ENCODE measurements around the gene RNF141. TPM values are rescaled to one million over a fixed set of nuclear protein-coding genes. Genes with fewer than 3 reads are reported as not detected.

RNF141 gene
- total and polyA plus RNA-seq, 10 of the 15 experiments (the other 5 are each of a cell fraction or from before 2014, with no cell fraction given), result 7.6 to 36.8 (median 13.6) TPM

DNA sequence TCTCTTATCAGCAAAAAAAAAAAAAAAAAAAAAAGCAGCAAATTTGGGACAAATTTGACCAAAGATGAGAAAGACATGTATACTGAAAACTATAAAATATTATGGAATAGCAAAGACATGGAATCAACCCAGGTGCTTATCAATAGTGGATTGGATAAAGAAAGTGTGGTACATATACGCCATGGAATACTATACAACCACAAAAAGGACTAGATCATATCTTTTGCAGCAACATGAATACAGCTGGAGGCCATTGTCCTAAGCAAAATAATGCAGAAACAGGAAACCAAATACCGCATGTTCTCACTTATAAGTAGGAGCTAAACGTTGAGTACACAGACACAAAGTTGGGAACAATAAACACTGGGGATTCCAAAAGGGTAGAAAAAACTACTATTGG, 1.8 kb upstream of the RNF141 start:
- no peaks in the 10 kb centered on the region for H4K20me1 ChIP-seq (ENCODE audit: control insufficient read depth, insufficient read depth)
- SMC1A ChIA-PET (ENCODE audit: uncharacterized antibody, unreplicated experiment), result interaction anchor here (0.7 to 4.9 kb wide), 4 partner anchors 10 to 305 kb away, joined by 4 to 25 read pairs (median 6); no protein-coding TSS in a partner anchor
- in situ Hi-C loops (cut with MboI) (no loop called here), intact Hi-C loops (cut with micrococcal nuclease; ENCODE audit: unreplicated experiment) (loop anchor here (5.0 kb wide), 1 partner anchor 85 kb away; the partner anchor contains the start of gene AMPD3)
- no peaks in the 10 kb centered on the region; the same call in 2 of the 3 replicates for H3K9me3 ChIP-seq (replicated peaks; ENCODE audit: control insufficient read depth, insufficient read depth, low read length)
- no peak overlapping the region for H3K27ac ChIP-seq (ENCODE audit: control insufficient read depth, insufficient read depth)
- no peaks in the 10 kb centered on the region for H3K79me2 ChIP-seq (ENCODE audit: control insufficient read depth, insufficient read depth, low read length)
- TF ChIP-seq PAX5 (IDR thresholded peaks at IDR 0.05; ENCODE audit: borderline replicate concordance, low read depth, low read length) (no peak), ZNF274 (IDR thresholded peaks at IDR 0.05; ENCODE audit: insufficient read depth, insufficient read length) (no peak)
- H3K27me3 ChIP-seq (replicated peaks in 1 of 2; ENCODE audit: control insufficient read depth in 2 of 2, insufficient read depth in 2 of 2, low read length in 1 of 2), result peaks cover 0 to 5% of the 10 kb centered on the region in 2 experiments; a peak in 1 of 4 replicates
- no peaks in the 10 kb centered on the region for H3K36me3 ChIP-seq (ENCODE audit: control insufficient read depth in 2 of 2, insufficient read depth in 2 of 2, low read length in 1 of 2)
- RAD21 ChIA-PET (ENCODE audit: unreplicated experiment), result no interaction called here
- BruUV-seq (replicated peaks), result no TSS peak
- H3K9ac ChIP-seq (ENCODE audit: control insufficient read depth, insufficient read depth, low read length), result no peak overlapping the region
- H3K4me3 ChIP-seq, result no peak overlapping the region
- no peak for DNase-seq (ENCODE audit: low read depth, low spot score)
- POLR2A ChIA-PET, result no interaction called here
- no peak overlapping the region for H2AFZ ChIP-seq (ENCODE audit: control insufficient read depth, low read depth, low read length)
- WGBS (ENCODE audit: insufficient coverage, insufficient replicate concordance, low lambda C conversion rate, missing lambda C conversion rate), result 31% methylated on average over 3 of the region's 3 CpGs
- FAIRE-seq, result no peak
- no peak overlapping the region for H3K4me2 ChIP-seq (ENCODE audit: control insufficient read depth, insufficient read depth)
- ATAC-seq, result no peak
- CTCF ChIA-PET, result interaction anchor here (1.2 to 3.5 kb wide), 9 partner anchors 22 to 181 kb away, joined by 3 to 36 read pairs (median 9); partner anchors contain the start of gene AMPD3
- H3K4me1 ChIP-seq (ENCODE audit: control insufficient read depth, insufficient read depth, low read length), result peaks cover 5% of the 10 kb centered on the region

DNA sequence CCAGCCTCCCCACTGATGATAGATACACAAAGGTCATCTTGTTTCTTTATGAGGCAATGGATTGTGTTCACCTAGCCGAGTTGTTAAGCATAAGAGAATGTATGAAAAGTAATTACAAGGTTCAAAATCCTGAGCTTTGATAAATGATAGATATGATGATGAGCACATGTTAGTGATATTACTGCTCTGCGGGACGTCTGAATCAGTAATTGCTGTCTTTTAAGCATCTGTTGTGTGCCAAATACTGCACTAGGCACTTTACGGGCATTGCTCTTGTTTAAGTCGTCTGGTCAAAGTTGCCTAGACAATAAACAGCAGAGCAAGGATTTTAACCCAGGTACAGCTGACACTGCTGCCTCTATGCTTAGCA, 559 bp upstream of the RNF141 start:
- SMC1A ChIA-PET (ENCODE audit: uncharacterized antibody, unreplicated experiment), result interaction anchor here (0.6 to 4.9 kb wide), 18 partner anchors 8 to 195 kb away, joined by 3 to 25 read pairs (median 5); no protein-coding TSS in a partner anchor

More for the DNA sequence above, 559 bp upstream of the RNF141 start:
- TF ChIP-seq POLR2A (IDR thresholded peaks at IDR 0.05; ENCODE audit: low read depth, low read length) (no peak), NFXL1 (IDR thresholded peaks at IDR 0.05; ENCODE audit: borderline replicate concordance) (no peak), IRF4 (IDR thresholded peaks at IDR 0.05; ENCODE audit: low read depth, low read length) (no peak), ZNF207 (IDR thresholded peaks at IDR 0.05; ENCODE audit: borderline replicate concordance) (no peak), JUNB (IDR thresholded peaks at IDR 0.05) (no peak), ETV6 (conservative IDR thresholded peaks at IDR 0.05 in 1 of 2, IDR thresholded peaks at IDR 0.05 in 1 of 2; ENCODE audit: borderline replicate concordance in 1 of 2, low read depth in 1 of 2) (no peak), NFYB (IDR thresholded peaks at IDR 0.05; ENCODE audit: insufficient read depth, low read depth, low read length) (no peak)
- TF ChIP-seq, protein P1, sequence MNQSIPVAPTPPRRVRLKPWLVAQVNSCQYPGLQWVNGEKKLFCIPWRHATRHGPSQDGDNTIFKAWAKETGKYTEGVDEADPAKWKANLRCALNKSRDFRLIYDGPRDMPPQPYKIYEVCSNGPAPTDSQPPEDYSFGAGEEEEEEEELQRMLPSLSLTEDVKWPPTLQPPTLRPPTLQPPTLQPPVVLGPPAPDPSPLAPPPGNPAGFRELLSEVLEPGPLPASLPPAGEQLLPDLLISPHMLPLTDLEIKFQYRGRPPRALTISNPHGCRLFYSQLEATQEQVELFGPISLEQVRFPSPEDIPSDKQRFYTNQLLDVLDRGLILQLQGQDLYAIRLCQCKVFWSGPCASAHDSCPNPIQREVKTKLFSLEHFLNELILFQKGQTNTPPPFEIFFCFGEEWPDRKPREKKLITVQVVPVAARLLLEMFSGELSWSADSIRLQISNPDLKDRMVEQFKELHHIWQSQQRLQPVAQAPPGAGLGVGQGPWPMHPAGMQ (IDR thresholded peaks at IDR 0.05; ENCODE audit: borderline replicate concordance), result no peak
- 28% methylated on average over 5 of the region's 5 CpGs for WGBS (ENCODE audit: insufficient coverage, insufficient replicate concordance, low lambda C conversion rate, missing lambda C conversion rate)
- H3K79me2 ChIP-seq (ENCODE audit: control insufficient read depth, insufficient read depth, low read length), result no peaks in the 10 kb centered on the region
- ATAC-seq (no peak), FAIRE-seq (no peak), DNase-seq (ENCODE audit: low read depth, low spot score) (no peak)
- no TSS peak for BruUV-seq (replicated peaks)
- no peak overlapping the region for H3K27ac ChIP-seq (ENCODE audit: control insufficient read depth, insufficient read depth)
- POLR2A ChIA-PET, result interaction anchor here (1.2 to 1.9 kb wide), 4 partner anchors 82 to 267 kb away, joined by 3 to 5 read pairs (median 4); partner anchors contain the start of gene EIF4G2
- H3K4me3 ChIP-seq, result peak overlapping the region; percentile 64; the same call in 1 of the 2 replicates
- H4K20me1 ChIP-seq (ENCODE audit: control insufficient read depth, insufficient read depth), result no peaks in the 10 kb centered on the region
- RAD21 ChIA-PET (ENCODE audit: unreplicated experiment), result interaction anchor here (1.1 to 2.6 kb wide), 9 partner anchors 10 to 175 kb away, joined by 3 to 21 read pairs (median 8); partner anchors contain the start of gene AMPD3
- H3K9ac ChIP-seq (ENCODE audit: control insufficient read depth, insufficient read depth, low read length), result no peak overlapping the region
- peak overlapping the region; percentile 78 for H2AFZ ChIP-seq (ENCODE audit: control insufficient read depth, low read depth, low read length)
- in situ Hi-C loops (cut with MboI) (no loop called here), intact Hi-C loops (cut with micrococcal nuclease; ENCODE audit: unreplicated experiment) (loop anchor here (1.0 to 5.0 kb wide), 4 partner anchors 84 to 193 kb away; partner anchors contain the start of gene AMPD3)
- H3K27me3 ChIP-seq (replicated peaks in 1 of 2; ENCODE audit: control insufficient read depth in 2 of 2, insufficient read depth in 2 of 2, low read length in 1 of 2), result peaks cover 0 to 5% of the 10 kb centered on the region in 2 experiments; a peak in 1 of 4 replicates
- H3K4me1 ChIP-seq (ENCODE audit: control insufficient read depth, insufficient read depth, low read length), result peaks cover 5% of the 10 kb centered on the region
- no peaks in the 10 kb centered on the region; the same call in 2 of the 3 replicates for H3K9me3 ChIP-seq (replicated peaks; ENCODE audit: control insufficient read depth, insufficient read depth, low read length)
- CTCF ChIA-PET, result interaction anchor here (0.6 to 3.5 kb wide), 44 partner anchors 8 to 234 kb away, joined by 3 to 36 read pairs (median 5); partner anchors contain the start of genes AMPD3 and CTR9
- peak overlapping the region; percentile 94 for H3K4me2 ChIP-seq (ENCODE audit: control insufficient read depth, insufficient read depth)
- H3K36me3 ChIP-seq (ENCODE audit: control insufficient read depth in 2 of 2, insufficient read depth in 2 of 2, low read length in 1 of 2), result no peaks in the 10 kb centered on the region

All from GM12878 (cell line).